Upper lobe of right lung (tissue), 1 donor: ENCODE data around the gene LINC00305. TPM values are rescaled to one million over a fixed set of nuclear protein-coding genes. Genes with fewer than 3 reads are reported as not detected.

Experiments used
- ATAC-seq: fragments of 200-7000 bp; cut with Tn5 transposase; one replicate; pipeline ENCODE4 v1.9.1; 2020; ENCODE audit warnings: mild to moderate bottlenecking, moderate library complexity
- DNase-seq: peaks from one replicate; pipeline ENCODE4 v3.0.0-alpha.2; 2020
- H3K27ac ChIP-seq: fragments of 200-600 bp; one replicate; pipeline ENCODE4 v1.8.0; 2022
- H3K27me3 ChIP-seq: fragments of 200-600 bp; one replicate; pipeline ENCODE4 v1.8.0; 2022; ENCODE audit warnings: mild to moderate bottlenecking
- H3K36me3 ChIP-seq: fragments of 200-600 bp; one replicate; pipeline ENCODE4 v1.8.0; 2022
- H3K4me1 ChIP-seq: fragments of 200-600 bp; one replicate; pipeline ENCODE4 v1.8.0; 2022
- H3K4me3 ChIP-seq: fragments of 200-600 bp; one replicate; pipeline ENCODE4 v1.8.0; 2022; ENCODE audit warnings: mild to moderate bottlenecking
- H3K9me3 ChIP-seq: fragments of 200-600 bp; one replicate; pipeline ENCODE4 v1.8.0; 2022
- intact Hi-C: fragments of 100-400 bp; cut with DNase I; formaldehyde crosslinking; loops from one replicate; pipeline ENCODE4 v1.11.0; 2022
- total RNA-seq: library from RNA; stranded (reverse); fragmentation: NEBNext Ultra II Directional; extraction: Animal tissue kit (Norgen Biotek cat#: 25700); gene quantifications from one replicate; pipeline ENCODE4 v1.2.1, GENCODE V29; 2021
- TF ChIP-seq, protein P1 (sequence below): fragments of 200-600 bp; IDR thresholded peaks from one replicate; pipeline ENCODE4 v1.8.0; 2022; ENCODE audit warnings: antibody characterized with exemption
- donor health status: DM: no; HTN: yes; CAD: no; lungs with severe emphysema.

LINC00305 gene
- total RNA-seq, 1 donor from 2014 or later, result not detected

DNA sequence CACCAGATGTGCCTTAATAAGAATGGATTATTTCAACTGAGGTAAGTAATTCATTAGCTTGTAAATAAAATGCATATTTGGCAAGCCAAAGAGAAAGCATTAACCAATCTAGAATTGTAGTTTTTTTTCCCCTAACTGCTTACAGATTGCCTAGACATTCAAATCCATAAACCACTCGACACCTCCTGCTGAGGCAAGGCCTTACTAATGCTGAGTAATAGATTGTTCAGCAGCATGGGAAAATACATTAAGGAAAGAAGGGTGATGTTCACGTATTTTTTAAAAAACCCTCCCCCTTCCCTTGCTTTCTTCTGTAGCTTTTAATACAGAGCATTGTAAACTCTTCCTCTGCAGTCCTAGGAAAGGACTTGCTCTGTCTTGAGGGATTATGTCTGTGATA, 17.0 kb upstream of the LINC00305 start:
- no peaks in the 10 kb centered on the region for H3K4me1 ChIP-seq
- no peaks in the 10 kb centered on the region for H3K36me3 ChIP-seq
- H3K27ac ChIP-seq, result no peak overlapping the region
- intact Hi-C loops, result no loop called here
- no peaks in the 10 kb centered on the region for H3K27me3 ChIP-seq
- H3K9me3 ChIP-seq, result no peaks in the 10 kb centered on the region
- ATAC-seq, result no peak
- no peak for DNase-seq
- no peak overlapping the region for H3K4me3 ChIP-seq
- TF ChIP-seq, protein P1, sequence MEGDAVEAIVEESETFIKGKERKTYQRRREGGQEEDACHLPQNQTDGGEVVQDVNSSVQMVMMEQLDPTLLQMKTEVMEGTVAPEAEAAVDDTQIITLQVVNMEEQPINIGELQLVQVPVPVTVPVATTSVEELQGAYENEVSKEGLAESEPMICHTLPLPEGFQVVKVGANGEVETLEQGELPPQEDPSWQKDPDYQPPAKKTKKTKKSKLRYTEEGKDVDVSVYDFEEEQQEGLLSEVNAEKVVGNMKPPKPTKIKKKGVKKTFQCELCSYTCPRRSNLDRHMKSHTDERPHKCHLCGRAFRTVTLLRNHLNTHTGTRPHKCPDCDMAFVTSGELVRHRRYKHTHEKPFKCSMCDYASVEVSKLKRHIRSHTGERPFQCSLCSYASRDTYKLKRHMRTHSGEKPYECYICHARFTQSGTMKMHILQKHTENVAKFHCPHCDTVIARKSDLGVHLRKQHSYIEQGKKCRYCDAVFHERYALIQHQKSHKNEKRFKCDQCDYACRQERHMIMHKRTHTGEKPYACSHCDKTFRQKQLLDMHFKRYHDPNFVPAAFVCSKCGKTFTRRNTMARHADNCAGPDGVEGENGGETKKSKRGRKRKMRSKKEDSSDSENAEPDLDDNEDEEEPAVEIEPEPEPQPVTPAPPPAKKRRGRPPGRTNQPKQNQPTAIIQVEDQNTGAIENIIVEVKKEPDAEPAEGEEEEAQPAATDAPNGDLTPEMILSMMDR, result no peak

DNA sequence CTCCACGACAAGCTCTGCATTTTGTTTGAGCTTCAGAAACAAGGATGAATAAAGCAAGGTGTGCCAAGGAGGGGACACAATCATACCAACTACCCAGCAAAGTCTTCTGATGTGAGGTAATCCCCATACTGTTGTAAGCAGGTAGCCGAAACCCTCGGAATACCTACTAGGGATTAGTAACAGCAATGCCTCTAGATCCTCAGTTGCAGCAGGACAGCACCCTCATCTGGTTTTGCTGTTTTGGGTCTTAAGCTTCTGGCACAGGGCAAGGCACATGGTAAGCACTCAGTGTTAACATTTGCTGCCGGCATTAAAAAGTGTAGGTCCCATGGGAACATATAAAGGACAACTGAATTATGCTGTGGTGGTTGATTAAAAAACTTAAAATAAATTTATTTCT, 16.0 kb upstream of the LINC00305 start:
- ATAC-seq (no peak), DNase-seq (no peak)
- Histone ChIP-seq H3K27me3 (no peaks in the 10 kb centered on the region), H3K4me1 (no peaks in the 10 kb centered on the region), H3K36me3 (no peaks in the 10 kb centered on the region), H3K4me3 (no peak overlapping the region), H3K9me3 (no peaks in the 10 kb centered on the region), H3K27ac (no peak overlapping the region)
- TF ChIP-seq, protein P1, result no peak
- intact Hi-C loops, result no loop called here

DNA sequence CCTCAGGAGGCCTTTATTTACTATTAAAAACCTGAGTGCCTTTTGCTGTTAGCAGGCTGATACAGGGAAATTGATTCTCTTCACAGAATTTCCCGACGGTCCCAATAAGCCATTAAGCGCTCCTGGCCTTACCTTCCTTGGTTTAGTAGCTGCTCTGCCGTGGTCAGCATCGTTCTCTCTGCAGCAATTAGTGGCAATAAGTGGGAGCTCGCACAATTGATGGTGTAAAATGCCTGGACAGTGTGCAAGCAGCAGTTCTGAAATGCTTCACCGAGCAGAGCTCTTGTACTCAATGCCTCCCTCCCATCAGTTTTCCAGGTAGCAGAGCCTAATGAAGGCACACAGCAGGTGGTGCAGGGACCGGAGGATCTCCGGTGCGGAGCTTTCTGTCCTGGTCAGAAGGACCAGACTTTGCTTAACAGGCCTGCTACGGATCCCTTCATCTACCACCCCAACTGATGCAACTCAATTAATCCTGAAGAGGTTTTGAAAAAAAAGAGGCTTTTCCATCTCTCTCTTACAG, 1.1 kb upstream of the LINC00305 start:
- no peak for DNase-seq
- Histone ChIP-seq H3K27me3 (no peaks in the 10 kb centered on the region), H3K4me1 (no peaks in the 10 kb centered on the region), H3K9me3 (no peaks in the 10 kb centered on the region), H3K4me3 (no peak overlapping the region), H3K27ac (no peak overlapping the region), H3K36me3 (no peaks in the 10 kb centered on the region)
- no peak for ATAC-seq
- TF ChIP-seq, protein P1, result no peak
- intact Hi-C loops, result no loop called here

DNA sequence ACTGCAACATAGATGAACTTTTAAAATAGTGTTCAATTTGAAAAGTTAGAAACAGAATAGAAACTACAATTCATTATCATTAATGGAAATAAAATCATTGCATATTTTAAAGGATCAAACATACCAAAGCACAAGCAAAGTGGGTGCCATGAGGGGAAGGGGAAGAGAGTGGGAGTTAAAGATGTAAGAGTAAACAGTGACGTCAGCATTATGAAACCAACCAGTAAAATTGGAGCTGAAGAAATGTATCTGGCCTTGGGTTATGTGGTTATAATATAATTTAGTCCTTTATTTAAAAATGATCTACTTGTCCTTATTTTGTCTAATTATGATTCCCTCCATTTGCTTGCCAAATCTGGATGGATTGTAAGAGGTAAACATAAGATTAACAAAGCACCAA, 6.0 kb downstream of the LINC00305 start:
- ATAC-seq, result no peak

DNA sequence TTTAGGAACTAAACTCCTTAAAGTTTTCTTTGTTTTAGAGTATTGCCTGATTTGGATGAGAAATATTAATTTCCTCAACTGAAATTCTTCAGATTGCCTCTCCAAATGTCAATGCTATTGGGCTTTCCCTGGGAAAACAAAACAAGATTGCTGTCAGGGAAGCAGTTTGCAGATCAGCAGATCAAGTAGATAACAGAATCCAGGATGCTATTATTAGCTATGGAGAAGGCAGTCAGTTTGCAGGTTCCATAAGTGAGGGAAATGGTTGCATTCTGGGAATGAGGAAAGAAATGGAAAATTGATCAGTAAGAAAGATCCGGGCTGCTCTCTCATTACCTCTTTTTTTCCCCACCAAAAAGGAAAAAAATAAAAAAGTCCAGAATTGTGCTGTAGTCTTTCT, 11.0 kb downstream of the LINC00305 start:
- no peaks in the 10 kb centered on the region for H3K27me3 ChIP-seq
- H3K36me3 ChIP-seq, result no peaks in the 10 kb centered on the region
- no peaks in the 10 kb centered on the region for H3K9me3 ChIP-seq
- no peaks in the 10 kb centered on the region for H3K4me1 ChIP-seq
- H3K4me3 ChIP-seq, result no peak overlapping the region
- TF ChIP-seq, protein P1, result no peak
- H3K27ac ChIP-seq, result no peak overlapping the region
- intact Hi-C loops, result no loop called here
- DNase-seq (no peak), ATAC-seq (no peak)

More for the DNA sequence above, 6.0 kb downstream of the LINC00305 start:
- Histone ChIP-seq H3K4me3 (no peak overlapping the region), H3K27ac (no peak overlapping the region), H3K36me3 (no peaks in the 10 kb centered on the region), H3K4me1 (no peaks in the 10 kb centered on the region), H3K9me3 (no peaks in the 10 kb centered on the region), H3K27me3 (no peaks in the 10 kb centered on the region)
- TF ChIP-seq, protein P1, result no peak
- intact Hi-C loops, result no loop called here
- no peak for DNase-seq
